22Rv1 (cell line): ENCODE measurements around the gene GBA2.

Experiments
- H3K27ac ChIP-seq: fragments of 450-650 bp; 2 replicates; pipeline ENCODE4 v1.5.1; 2017
- CTCF ChIP-seq: fragments of 450-650 bp; IDR thresholded peaks from 2 replicates; pipeline ENCODE4 v1.5.1; 2017; ENCODE audit warnings: mild to moderate bottlenecking
- ZFX ChIP-seq: fragments of 450-650 bp; IDR thresholded peaks from 2 replicates; pipeline ENCODE4 v1.6.1; 2017; ENCODE audit warnings: antibody characterized with exemption, borderline replicate concordance

The GBA2 gene

GRCh38 chr9:35791297-35791921 lies 42.4 kb upstream of the GBA2 start, which contains the start of gene NPR2:
NPR2 (plus strand) TSS chr9:35791591; CDS start chr9:35792409, 818 bp downstream.
- TF ChIP-seq ZFX (no peak), CTCF (no peak)
- no peak within 1 kb of the TSS for H3K27ac ChIP-seq

GRCh38 chr9:35790385-35791296 lies 41.6 kb upstream of the GBA2 start:
- H3K27ac ChIP-seq, result no peak overlapping the region
- TF ChIP-seq CTCF, result peak; percentile 86
- TF ChIP-seq ZFX, result no peak

GRCh38 chr9:35790025-35790384 lies 41.0 kb upstream of the GBA2 start:
- no peak for TF ChIP-seq CTCF
- H3K27ac ChIP-seq, result no peak overlapping the region

GRCh38 chr9:35789541-35789940 lies 40.5 kb upstream of the GBA2 start:
- H3K27ac ChIP-seq, result no peak overlapping the region
- TF ChIP-seq CTCF (no peak), ZFX (no peak)

- no peak overlapping the region for H3K27ac ChIP-seq
- no peak for TF ChIP-seq CTCF
- TF ChIP-seq ZFX, result no peak
Observed at GRCh38 chr9:35783418-35783817, 34.4 kb upstream of the GBA2 start.

GRCh38 chr9:35781066-35781465 lies 32.0 kb upstream of the GBA2 start:
- no peak overlapping the region for H3K27ac ChIP-seq
- no peak for TF ChIP-seq ZFX
- no peak for TF ChIP-seq CTCF

GRCh38 chr9:35778496-35778895 lies 29.5 kb upstream of the GBA2 start:
- H3K27ac ChIP-seq, result no peak overlapping the region
- TF ChIP-seq ZFX (no peak), CTCF (no peak)
